HG03039 (cell line): Measurements from ENCODE around the gene AP1G1.
"Not testable (repeated sequence)": the region's sequence is repeated elsewhere in the genome, so short reads cannot be mapped to it uniquely, and the experiment has no call there.

Experiments used
- ATAC-seq: cut with Tn5 transposase; IDR thresholded peaks from one replicate; pipeline ENCODE4 v1.9.1; 2021; ENCODE audit warnings: mild to moderate bottlenecking, moderate library complexity; ENCODE audit not compliant: unreplicated experiment

Gene AP1G1

DNA sequence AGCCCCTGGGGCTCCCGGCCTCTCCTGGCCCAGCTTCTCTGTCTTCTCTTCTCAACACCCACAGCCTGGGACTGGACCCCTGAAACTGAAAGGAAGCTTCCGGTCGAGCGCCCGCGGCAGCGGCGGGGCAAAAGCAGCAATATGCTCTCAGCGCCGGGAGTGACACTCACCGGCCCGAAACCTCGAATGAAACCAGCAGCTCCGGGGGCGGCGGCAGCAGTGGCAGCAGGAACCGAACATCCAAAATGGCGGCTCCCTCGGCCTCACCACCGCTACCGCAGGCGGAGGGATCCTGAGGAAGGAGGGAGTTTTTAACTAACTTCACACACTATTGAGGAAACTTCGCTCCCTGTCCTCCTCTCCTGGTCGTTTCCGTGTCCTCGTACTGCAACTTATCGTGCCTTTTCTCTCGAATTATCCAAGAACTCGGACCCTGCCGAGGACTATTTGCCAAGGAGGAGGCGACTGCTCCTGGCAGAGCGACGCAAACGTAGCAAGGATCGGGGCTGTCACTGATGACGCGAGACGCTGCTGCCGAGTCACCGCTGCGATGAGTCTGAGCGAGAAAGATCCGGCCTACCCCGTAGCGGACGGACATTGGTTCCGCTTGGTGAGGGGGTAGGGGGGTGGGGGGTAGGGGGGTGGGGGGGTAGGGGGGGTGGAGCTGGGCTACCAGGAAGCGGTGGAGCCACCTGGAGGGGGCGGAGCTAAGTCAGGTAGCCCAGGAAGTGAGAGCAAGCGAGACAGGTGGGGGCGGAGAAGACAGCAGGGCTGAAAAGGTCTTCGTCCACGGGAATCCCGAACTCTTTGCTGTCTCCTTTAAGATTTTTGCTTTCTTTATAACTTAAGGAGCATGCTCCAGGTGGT, at the start of gene AP1G1:
Gene AP1G1 (minus strand): TSS at position 242 of the 867 bp plus-strand sequence. CDS start 19,355 bp downstream, outside the sequence.
- peak; percentile 76 for ATAC-seq

DNA sequence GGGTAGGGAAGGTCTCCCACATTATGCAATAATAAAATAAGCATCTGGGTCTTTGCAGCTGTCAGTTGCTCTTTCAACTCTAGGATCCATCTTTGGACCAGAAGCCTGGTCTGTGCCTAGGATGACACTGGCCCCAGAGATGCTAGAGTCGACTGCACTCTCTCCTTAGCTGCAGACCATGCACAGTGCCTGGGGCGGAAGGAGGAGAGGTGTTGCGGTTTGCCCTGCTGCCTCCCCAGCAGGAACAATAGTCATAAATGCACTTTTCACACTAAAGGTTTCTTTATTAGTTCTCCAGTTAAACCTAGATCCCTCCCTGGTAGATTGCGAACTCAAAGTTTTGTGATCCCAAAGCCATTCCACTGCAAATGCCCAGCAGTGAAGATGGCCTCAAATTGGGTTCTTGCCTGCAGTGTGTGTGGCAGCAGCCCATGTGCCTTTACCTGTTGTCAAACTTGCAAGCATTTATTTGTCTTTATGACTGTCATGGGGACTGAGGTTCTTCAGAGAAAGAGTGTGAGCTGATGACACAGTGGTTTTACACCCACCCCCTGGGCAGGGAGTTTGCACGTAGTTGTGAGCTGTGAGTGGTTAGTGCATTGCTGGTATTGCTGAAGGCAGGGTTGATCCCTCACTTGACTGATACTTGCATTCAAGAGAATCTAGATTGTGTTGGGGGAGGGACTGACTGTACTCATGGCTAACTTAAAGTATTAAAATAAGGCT, 47.5 kb upstream of the AP1G1 start:
- no peak for ATAC-seq

DNA sequence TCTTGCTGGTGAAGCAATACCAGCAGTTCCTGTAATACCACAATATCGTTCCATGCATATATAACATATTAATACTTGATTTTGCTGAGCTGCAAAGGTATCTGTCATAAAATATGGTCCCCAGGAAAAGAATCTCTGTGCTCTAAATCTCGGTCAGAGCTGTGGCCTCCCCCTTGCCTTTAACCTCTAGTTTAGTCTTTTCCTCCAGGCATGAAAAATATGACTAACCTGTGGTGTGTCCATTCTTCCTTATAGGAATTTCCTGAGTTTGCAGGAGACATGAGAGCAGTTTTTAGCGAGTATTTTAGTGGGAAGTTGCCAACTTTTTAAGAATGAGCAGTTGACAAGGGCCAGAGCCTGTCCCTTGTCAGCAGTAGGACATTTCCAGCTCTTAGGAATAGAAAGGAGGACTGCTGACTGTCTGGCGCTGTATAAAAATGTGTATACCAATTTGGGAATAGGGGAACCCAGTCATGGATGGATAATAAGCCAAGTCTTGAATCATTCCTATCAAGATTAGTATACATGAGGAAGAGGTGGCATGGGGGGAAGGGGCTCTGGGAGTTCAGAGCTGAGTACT, 45.8 kb upstream of the AP1G1 start:
- no peak for ATAC-seq

DNA sequence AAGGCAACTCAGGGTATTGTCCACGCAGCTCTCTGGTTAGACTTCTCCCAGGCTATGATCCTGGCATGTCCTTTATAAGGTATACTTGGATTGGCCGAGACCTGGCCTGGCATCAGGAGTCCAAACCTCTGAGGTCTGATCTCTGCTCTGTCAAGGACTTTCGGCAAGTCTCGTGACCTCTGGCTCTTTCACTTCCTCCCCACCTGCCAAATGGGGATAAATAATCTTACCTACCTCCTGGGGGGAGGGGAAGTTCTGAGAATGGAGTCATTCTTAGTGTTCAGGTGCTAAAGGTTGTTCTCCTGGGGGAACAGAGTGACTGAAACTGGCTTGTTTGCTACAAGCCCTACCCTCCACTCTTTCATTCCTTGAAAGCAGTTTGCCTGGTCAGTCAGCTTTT, 44.8 kb upstream of the AP1G1 start:
- peak; percentile 44 for ATAC-seq

DNA sequence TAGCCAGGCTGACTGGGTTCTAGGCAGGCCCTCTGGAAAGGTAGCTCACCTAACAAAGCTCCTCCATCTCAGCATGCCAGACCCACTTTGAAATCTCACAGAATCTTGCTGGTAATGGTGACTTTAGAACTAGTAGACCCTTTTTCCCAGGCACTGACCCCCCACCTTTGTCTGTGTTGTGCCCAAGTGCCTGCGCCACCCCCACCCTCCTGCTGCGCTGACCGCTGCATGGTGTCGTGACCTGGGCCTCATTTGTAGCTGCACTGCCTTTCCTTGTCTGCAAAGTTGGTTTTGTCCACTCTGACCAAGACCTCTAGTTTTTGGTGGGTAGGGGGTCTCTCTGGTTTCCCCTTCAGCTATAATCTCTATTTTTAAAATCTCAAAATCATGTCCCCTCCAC, 43.9 kb upstream of the AP1G1 start:
- ATAC-seq, result no peak

DNA sequence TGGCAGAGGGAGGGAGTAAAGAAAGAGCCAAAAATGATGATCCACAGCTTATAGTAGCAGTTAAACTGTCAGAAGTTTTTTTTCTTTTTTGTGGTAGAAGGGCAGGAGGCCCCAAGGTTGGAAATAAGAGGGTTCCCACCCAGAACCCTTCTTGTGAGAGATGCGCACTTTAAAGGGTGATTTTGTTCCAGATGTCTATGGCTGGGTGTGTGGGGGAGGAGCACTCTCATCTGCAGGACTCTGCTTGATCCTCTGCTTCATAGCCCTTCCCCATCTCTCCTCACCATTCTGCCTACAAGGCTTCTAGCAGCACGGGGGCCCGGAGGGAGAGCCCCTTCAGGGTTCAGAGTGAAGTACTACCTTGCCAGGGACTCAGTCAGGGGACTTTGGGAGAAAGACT, 43.5 kb upstream of the AP1G1 start:
- no peak for ATAC-seq

DNA sequence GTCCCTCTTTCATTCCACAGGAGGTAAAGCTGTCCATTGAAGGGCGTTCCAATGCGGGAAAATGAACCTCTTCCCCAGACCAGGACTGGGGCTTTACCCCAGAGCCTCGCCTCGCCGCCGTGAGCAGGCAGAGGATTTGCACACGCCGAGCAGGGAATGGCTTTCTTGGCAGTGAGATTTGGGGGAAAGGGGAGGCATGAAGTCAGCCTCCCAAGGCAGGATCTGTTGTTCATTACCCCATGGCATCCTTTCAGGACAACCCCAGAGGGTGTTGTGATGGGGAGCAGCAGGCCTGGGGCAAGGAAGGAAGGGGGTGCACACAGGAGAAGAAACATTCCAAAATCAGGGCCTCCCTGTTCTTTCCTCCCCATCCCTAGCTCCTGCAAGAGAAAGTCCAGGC, 43.1 kb upstream of the AP1G1 start:
- no peak for ATAC-seq

DNA sequence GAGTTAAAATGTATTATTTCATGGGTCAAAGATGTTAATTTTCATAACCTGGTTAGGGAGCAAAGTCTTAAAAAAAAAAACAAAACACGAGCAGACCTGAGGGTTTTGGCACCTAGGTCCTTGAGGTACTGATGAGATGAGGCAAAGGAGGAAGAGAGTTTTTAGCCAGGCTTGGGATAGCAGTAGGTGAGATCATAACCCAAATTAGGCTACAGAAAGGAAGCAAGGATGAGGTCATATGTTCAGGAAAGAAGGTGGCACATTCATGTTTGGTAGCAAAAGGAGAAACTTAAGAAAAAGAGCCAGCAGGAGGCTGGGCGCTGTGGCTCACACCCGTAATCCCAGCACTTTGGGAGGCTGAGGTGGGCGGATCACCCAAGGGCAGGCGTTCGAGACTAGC, 40.0 kb upstream of the AP1G1 start:
- ATAC-seq, result no peak

DNA sequence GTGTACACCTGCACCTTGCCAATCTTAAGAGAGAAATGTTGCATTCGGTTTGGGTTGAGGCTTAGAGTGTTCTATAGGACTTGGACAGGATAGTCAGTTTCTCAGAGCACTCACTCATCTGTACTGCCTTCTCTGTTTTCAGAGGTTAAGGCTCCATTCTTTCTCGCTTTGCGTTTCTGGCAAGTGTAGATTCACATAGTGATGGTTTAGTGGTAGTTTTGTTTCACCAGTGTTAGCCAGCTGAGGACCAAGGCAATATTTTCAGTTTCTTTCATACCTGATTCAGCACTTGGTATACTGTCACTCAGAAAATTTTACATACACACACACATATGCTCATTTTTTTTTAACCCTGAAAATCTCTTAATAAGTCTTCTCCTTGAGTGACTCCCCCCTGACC, 38.5 kb upstream of the AP1G1 start:
- no peak for ATAC-seq

DNA sequence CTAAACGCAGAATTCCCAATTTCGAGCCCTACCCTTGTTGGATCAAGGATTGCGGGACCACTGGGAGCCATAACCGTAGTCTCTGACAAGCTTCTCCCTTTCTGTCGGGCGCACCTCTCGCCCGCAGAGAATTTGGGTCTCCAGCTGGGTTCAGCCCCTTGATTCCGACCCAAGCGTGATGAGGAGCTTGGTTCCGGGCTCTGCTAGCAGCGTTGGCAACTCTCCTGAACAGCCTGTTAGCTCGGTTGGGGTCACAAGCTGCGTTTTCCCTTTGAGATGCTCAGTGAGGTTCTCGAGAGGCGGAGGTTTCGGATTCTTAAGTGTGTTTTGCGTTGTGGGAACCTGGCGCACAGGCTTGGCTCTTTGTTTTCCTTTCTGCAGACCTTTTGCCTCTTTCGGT, 37.8 kb upstream of the AP1G1 start:
- ATAC-seq, result no peak

DNA sequence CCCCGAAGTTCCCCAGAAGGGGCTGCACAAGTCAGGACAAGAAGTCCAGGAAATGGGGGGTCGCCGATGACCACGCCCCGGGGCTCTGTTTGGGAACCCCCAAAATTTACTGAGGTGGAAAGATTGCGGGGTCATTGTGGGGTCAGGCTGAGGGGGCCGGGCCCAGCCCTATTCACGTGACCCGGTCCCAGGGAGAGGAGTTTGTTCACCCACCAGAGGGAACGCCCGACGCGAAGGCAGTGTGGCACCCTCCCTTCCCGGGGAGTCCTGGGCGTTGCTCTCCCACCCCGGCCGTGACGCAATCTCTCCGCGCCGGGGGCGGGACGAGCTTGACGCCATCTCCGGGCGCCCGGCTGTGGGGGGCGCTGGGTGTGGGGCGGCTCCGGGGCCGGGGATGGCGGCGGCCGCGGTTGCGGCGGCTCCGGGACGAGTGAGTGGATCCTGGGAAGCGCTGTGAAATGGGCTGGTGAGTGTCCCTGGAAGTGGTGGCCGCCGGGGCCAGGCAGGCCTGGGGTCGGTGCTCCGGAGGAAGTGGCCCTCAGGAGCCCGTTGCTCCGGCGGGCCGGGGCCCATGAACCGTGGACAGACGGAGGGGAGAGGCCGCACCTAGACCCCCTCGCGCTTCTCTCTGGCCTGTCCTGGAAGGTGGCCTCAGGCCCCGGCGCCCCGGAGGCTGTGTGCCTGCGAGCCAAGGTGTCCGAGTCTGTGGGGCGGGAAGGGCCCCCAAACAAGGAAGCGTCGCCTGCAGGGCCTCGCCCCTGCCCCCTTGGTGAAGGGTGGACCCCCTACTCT, 37.2 kb upstream of the AP1G1 start, which contains the start of gene ATXN1L:
Gene ATXN1L (plus strand): TSS at position 338 of the 792 bp plus-strand sequence. CDS start 3,765 bp downstream, outside the sequence.
- peak; percentile 65 for ATAC-seq

DNA sequence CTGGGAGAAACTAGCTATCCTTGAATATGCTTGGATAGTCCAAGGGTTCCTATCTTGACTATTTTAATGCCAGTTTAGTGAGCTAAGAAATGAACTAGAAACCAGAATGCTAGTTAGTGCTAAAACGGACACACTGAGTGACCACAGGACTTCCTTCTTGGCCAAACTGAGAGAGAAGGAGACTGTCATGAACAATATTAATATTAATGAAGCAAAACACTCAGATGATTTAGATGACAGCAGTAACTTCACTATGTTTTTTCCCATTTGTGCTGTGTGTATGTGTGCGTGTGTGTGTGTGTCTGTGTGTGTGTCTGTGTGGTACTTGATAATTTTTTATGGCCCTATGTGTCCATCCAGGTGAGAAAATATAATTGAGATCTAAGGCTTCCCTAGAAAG, 34.9 kb upstream of the AP1G1 start:
- ATAC-seq, result no peak

DNA sequence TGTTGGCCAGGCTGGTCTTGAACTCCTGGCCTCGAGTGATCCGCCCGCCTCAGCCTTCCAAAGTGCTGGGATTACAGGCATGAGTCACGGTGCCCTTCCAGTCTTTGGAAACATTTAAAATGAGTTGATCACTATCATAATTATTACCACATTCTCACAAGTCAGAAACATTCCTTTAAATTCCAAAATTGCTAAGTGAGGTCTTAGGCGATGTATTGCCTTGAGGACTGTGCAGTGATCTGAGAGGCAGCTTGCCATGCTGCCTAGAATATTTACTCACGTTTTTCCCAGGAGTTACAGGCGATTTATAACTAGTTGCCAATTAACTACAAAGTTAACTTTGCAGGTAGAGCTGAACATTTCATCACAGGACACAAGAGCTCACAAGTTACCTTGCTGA, 31.4 kb upstream of the AP1G1 start:
- ATAC-seq, result no peak

DNA sequence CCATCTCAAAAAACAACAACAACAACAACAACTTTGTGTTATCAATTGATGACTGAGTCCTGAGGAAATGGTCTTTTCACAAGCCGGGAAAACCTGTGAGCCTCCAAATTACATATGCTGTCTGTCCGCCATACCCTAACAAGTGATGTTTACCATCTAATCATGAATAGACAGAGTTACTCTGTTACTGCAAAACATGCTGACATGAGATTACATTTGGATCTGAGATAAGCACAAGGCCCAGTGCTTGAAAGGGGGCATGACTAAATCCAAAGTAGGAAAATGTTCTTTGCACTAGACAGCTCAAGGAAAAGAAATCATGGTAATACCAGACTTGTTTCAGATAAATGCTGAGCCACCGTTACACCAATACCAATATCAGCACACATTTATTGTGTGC, 28.5 kb upstream of the AP1G1 start:
- no peak for ATAC-seq

DNA sequence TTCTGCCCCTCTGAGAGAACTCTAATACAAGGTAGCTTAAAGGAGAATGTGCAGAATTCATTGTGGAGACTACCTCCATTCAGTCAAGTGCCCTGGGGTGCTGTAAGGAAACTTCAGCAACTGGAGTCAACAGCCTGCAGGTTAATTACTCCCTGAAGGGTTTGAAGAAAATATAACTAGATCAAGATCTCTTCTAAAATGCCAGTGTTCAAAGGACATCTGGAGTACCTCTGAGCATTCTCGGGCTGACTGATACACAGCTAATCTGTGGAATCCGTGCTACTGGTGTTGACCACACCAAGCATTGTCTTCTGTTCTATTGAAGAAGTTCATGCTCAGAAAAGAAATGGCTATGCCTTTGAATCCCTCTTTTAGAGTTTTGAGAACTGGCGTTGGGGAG, 25.7 kb upstream of the AP1G1 start:
- ATAC-seq, result no peak

DNA sequence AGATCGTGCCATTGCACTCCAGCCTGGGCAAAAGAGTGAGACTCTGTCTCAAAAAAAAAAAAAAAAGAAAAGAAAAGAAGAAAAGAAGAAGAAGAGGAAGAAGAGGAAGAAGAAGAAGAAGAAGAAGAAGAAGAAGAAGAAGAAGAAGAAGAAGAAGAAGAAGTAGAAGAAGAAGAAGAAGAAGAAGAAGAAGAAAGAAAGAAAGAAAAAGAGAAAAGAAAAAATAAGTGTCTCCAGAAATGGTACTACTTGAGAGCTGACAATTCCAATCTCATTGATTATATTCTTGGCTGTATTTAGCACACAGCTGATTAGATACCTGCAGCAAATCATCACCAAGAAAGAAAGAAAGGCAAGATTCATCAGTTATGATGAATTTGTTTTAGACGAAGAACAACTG, 23.5 kb upstream of the AP1G1 start:
- ATAC-seq, result not testable (repeated sequence)

DNA sequence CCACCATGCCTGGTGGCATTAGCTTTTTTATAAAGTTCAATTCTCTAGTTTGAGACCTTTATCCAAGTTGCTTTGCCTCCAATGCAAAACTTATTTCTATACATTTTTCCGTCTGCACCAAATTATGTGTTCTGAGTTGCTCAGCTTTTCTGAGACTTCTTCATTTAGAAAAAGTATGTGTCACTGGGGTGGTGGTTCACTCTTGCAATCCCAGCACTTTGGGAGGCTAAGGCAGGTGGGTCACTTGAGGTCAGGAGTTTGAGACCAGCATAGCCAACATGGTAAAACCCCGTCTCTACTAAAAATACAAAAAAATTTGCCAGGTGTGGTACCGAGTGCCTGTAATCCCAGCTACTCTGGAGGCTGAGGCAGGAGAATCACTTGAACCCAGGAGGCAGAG, 23.1 kb upstream of the AP1G1 start:
- ATAC-seq, result not testable (repeated sequence)

DNA sequence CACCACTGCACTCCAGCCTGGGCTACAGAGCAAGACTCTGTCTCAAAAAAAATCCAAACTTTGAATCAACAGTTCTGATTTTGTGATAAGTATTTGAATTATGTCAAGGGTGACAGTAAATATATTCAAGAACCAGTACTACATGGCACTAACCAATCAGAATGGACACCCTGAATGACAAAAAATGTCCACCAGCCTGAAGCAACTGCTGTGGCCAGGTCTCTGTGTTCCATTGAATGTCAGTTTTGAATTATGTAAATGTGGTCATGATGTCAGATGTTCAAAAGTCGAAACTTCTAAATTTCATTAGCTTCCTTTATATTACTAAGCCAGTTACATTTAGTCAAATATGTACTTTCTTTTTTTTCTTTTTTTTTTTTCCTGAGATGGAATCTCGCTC, 21.7 kb upstream of the AP1G1 start:
- ATAC-seq, result no peak

DNA sequence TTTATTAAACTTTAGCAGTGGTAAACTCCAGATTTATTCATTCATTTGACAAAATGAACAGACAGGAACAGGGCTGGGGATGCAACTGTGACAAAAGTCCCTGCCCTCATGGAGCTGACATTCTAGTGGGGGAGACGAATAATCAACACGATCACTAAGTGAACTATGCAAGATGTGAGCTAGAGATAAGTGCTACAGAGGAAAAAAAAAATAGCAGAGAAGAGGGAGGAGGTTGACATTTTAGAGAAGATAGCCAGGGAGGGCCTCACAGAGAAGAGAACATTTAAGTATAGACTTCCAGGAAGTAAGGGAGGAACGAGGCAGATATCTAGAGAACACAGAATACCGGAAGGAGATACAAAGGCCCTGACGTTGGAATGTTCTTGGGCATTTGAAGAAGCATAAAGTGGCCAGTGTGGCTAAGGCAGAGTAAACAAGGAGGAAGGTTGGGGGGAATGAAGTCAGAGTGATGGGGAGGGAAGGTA, 17.9 kb upstream of the AP1G1 start:
- no peak for ATAC-seq

DNA sequence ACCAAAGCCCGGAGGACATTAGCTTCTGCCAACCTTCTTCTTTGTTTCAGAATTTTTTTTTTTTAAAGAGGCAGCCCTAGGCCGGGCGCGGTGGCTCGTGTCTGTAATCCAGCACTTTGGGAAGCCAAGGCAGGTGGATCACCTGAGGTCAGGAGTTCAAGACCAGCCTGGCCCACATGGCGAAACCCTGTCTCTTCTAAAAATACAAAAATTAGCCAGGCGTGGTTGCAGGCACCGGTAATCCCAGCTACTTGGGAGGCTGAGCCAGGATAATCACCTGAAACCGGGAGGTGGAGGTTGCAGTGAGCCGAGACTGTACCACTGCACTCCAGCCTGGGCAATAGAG, 8.5 kb upstream of the AP1G1 start:
- ATAC-seq, result not testable (repeated sequence)

DNA sequence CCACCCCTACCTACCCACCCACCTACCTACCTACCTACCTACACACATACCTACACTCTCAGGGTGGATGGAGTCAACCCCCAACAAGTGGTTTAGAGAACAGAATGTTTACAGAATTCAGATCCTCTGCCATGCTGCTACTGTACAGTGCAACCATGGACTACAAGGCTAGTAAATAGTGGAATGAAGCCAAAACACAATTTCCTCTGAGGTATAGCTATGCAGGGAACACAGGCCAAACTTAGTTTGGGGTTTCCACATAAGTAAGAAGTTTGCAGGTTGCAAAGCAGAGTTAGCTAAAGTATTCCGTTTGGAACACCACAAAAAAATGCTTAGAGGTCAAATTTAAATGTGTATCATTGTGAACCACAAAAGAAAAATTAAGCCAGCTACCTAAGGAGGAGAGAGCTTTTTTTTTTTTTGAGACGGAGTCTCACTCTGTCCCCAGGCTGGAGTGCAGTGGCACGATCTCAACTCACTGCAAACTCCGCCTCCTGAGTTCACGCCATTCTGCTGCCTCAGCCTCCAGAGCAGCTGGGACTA, 2.7 kb upstream of the AP1G1 start:
- ATAC-seq, result no peak
